Caki2 (cell line): Measurements from ENCODE around the gene C1orf116. TPM values are rescaled to one million over a fixed set of nuclear protein-coding genes. Genes with fewer than 3 reads are reported as not detected.

Experiments used
- DNase-seq: peaks from one replicate; pipeline ENCODE4 v3.0.0-alpha.2; 2015; ENCODE audit warnings: low read depth
- in situ Hi-C: cut with HindIII; loops from 2 replicates; pipeline ENCODE4 v1.10.0; 2016; ENCODE audit warnings: low sequenced_read_pairs, low pct_unique_long_range_greater_than_20kb, mixed read lengths
- total RNA-seq: library from RNA; depleted of rRNA; stranded (reverse); fragments of >200 nt; shearing (Covaris generic); gene quantifications from 2 replicates; pipeline ENCODE4 v1.2.3, GENCODE V29; 2014; ENCODE audit warnings: low replicate concordance; rRNA removed

C1orf116 gene
- total RNA-seq, 1 experiment from 2014 or later, result 1.7 TPM

DNA sequence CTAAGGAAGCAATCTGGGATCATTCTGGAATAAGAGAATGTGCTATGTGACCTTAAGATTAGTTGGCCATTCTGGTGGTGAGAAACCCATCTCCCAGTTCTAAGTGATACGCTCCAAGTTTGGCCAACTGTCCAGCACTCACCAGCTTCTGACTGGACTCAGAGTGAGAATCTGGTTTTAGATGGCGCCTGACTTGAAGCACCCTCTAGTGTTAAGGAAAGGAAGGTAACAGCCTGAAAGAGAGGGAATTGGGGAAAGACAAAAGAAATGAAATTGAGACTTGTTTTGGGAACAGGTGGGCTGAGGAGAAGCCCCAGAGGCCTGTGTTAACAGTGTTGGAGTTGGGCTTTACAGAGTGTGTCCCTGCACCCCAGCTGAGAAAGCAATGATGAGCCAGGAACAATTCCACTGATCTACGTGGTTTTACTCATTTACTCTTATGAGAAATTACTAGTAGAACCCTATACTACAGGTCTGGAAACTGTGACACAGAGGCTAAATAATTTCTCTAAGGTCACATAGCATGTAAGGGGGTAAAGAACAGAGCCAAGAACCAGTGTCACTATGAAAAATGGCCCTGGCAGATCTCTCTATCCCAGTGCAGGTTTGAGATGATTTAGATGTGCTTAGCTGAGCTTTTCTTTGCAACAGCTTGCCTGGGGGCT is 53.0 kb downstream of the C1orf116 start:
- in situ Hi-C loops, result loop anchor here (5.0 kb wide), 1 partner anchor 347 kb away; no protein-coding TSS in a partner anchor
- peak; percentile 49 for DNase-seq

DNA sequence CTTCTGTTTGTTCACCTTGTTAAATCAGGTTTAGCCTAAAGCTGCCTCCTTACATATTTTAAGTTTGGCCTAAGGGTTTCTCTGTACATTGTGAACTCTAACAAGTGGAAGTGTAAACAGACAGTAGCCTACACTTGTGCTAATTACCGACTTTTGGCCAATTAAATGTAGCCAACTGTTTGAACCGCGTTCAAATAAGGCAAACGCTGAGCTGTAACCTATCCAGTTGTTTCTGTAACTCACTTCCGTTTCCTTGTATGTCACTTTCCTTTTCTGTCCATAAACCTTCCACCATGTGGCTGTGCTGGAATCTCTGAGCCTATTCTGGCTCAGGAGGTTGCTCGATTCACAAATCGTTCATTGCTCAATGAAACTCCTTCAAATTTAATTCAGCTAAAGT is 54.3 kb downstream of the C1orf116 start:
- in situ Hi-C loops, result no loop called here
- no peak for DNase-seq

DNA sequence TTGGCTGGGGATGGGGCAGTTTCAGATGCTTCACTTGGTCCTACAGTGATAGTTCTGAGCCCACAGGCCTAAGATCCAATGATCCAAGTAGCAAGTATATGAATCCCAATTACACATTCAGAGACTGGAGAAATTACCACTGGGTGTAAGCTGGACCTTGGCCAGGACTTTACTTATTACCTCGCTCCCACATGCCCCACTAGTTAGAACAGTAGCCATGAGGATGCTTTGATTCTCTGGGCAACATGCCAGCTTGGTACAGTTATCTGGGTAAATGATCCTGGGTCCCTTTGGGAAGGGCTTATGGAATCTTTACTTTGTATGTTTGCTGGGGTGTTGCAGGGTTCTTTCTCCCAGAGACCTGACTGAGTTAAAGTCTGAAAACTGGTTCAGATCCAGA is 57.2 kb downstream of the C1orf116 start:
- in situ Hi-C loops, result no loop called here
- no peak for DNase-seq

DNA sequence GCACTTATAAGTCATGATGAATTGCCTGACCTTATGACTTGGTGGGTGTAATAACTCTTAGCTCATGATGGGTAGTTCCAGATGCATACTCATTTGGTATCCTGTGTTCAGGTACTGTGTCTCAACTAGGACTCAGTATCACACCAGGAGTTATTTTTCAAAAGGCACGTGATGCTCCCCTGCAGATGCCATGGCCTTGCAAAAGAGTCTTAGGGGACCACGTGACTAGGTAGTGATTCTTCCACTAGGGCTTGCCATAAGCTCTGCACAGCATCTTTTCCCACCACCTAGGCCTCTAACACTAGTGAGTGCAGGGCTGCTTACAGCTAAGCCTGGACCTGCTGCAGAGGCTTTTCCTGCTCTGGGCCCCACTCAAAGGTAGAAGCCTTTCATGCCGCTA is 58.4 kb downstream of the C1orf116 start:
- DNase-seq, result no peak
- in situ Hi-C loops, result no loop called here

DNA sequence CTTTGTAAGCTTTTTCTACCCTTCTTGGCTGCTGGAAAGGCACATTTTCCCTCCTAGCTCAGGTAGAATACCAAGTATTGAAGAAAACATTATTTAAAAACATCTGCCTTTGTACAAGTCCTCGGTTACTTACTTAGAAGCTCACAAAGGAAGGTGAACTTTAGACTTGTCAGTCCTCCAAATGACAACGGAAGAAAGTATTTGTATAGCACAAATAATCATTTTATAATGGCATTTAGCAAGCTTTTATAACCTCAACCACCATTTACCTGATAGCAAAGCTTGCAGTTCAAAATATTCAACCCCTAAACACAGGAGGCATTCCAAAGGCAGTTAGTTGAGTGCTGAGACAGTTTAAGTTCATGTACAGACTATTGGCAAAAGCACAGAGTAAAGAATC is 59.8 kb downstream of the C1orf116 start:
- DNase-seq, result no peak
- in situ Hi-C loops, result no loop called here

DNA sequence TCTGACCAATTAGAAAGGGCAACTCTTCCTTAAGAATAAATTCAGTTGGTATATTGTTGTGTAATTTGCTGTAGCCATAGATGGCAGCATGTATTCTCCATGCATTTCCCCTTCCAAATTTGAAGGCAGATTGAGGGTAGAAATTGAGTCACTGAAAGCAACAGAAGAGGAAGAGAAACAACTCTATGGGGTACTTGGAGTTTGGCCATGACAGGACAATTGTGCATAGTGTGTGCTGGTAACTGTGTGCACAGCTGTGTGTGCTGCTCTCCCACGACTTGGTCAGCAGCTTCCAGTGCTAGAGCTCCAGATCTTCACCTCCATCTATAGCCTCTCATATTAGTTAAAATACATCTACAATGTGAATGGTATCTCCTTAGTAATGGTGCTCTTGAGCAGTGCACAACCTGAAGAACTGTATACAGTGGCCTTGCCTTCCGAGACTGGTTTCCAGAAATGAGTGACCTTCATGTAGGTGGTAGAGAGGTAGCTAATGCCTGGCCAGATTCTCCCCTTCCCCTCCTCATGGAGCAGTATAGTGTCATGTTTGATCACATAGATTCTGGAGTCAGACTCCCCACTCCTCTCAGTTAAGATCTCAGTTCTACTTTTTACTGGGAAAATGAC is 61.4 kb downstream of the C1orf116 start:
- no peak for DNase-seq
- in situ Hi-C loops, result no loop called here

DNA sequence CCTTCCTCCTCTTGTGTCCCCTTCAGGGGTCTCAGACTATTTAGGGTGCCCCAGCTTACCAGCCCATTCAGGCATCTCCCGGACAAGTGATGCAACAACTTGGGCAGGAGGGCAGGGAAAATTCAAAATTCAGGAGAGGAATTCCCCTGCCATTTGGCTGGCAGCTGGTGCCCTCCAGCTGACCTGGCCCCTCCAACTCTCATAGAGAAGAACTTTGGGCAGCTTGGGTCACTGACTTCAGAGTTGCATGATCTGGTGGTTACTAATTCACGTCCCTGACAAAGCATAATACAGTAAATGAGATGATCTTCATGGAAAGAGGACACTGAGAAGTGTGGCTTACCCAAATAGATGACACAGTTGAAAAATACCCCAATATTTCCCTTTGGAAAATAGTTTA is 62.1 kb downstream of the C1orf116 start, which contains the start of gene FCAMR:
Gene FCAMR, minus strand, starts transcription at position 15 of the 400 bp plus-strand sequence. CDS start 335 bp downstream, outside the sequence.
- in situ Hi-C loops, result no loop called here
- peak; percentile 38 for DNase-seq

DNA sequence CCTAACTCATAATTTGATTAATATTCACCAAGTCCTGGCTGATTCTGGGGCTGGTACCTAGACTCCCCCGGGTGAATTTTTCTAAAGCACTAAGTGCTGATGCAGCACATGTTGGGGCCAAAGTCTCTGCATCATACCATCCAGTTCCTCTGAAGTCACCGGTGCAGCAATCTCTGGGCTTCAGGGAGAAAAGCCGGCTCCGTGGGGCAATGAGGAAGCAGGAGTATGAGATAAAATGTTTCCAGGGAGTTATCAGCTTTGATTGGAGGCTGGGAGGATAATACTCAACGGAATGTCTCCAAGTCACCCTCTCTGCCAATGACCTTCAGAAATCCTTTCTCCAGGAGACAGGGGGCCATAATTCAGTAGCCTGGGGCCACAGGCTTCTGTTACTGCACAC is 63.5 kb downstream of the C1orf116 start:
- in situ Hi-C loops, result no loop called here
- no peak for DNase-seq

Other genes with a start within 250 kb of the C1orf116 start
- gene IL20, start 167.1 kb downstream of the C1orf116 start, total RNA-seq, result not detected in 2 replicates
- gene IL24, start 135.3 kb downstream of the C1orf116 start, total RNA-seq, result not detected in 2 replicates
- gene FCMR, start 110.8 kb downstream of the C1orf116 start, total RNA-seq, result not detected in 2 replicates
- gene PIGR, start 86.3 kb downstream of the C1orf116 start, total RNA-seq, result not detected in 2 replicates
- 0.14 TPM in 1 of 2 replicates, not detected in the other for gene FCAMR, start 62.3 kb downstream of the C1orf116 start, total RNA-seq
- 2.3 and 2.9 TPM in 2 replicates for gene YOD1, start 18.5 kb upstream of the C1orf116 start, total RNA-seq
- gene PFKFB2, start 20.5 kb upstream of the C1orf116 start, total RNA-seq, result 1.7 and 4.0 TPM in 2 replicates
- gene C4BPB, start 56.1 kb upstream of the C1orf116 start, total RNA-seq, result not detected in 2 replicates
- gene C4BPA, start 71.5 kb upstream of the C1orf116 start, total RNA-seq, result not detected in 2 replicates